ENCODE results near the gene SLC30A9.

The SLC30A9 gene

GRCh38 chr4:41991916-41992767 lies 1.8 kb downstream of the SLC30A9 start:
- no peak for DNase-seq
- TF ChIP-seq, protein P1, sequence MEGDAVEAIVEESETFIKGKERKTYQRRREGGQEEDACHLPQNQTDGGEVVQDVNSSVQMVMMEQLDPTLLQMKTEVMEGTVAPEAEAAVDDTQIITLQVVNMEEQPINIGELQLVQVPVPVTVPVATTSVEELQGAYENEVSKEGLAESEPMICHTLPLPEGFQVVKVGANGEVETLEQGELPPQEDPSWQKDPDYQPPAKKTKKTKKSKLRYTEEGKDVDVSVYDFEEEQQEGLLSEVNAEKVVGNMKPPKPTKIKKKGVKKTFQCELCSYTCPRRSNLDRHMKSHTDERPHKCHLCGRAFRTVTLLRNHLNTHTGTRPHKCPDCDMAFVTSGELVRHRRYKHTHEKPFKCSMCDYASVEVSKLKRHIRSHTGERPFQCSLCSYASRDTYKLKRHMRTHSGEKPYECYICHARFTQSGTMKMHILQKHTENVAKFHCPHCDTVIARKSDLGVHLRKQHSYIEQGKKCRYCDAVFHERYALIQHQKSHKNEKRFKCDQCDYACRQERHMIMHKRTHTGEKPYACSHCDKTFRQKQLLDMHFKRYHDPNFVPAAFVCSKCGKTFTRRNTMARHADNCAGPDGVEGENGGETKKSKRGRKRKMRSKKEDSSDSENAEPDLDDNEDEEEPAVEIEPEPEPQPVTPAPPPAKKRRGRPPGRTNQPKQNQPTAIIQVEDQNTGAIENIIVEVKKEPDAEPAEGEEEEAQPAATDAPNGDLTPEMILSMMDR (IDR thresholded peaks at IDR 0.05; ENCODE audit: low read depth, low read length), result no peak
- peaks cover 5% of the 10 kb centered on the region for H3K36me3 ChIP-seq
- no peaks in the 10 kb centered on the region for H3K27me3 ChIP-seq (ENCODE audit: insufficient read depth, low read depth, severe bottlenecking)
- H3K27ac ChIP-seq, result no peak overlapping the region
- H3K9me3 ChIP-seq (ENCODE audit: severe bottlenecking), result no peaks in the 10 kb centered on the region
- H3K4me3 ChIP-seq (ENCODE audit: low read depth, low read length), result no peak overlapping the region

- Histone ChIP-seq H3K27ac (no peak overlapping the region), H3K27me3 (ENCODE audit: insufficient read depth, low read depth, severe bottlenecking) (no peaks in the 10 kb centered on the region), H3K4me3 (ENCODE audit: low read depth, low read length) (no peak overlapping the region), H3K36me3 (peaks cover 5% of the 10 kb centered on the region), H3K9me3 (ENCODE audit: severe bottlenecking) (no peaks in the 10 kb centered on the region)
- DNase-seq, result no peak
- TF ChIP-seq, protein P1 (IDR thresholded peaks at IDR 0.05; ENCODE audit: low read depth, low read length), result no peak
Measured at GRCh38 chr4:41992967-41993857, 2.9 kb downstream of the SLC30A9 start.

DNA sequence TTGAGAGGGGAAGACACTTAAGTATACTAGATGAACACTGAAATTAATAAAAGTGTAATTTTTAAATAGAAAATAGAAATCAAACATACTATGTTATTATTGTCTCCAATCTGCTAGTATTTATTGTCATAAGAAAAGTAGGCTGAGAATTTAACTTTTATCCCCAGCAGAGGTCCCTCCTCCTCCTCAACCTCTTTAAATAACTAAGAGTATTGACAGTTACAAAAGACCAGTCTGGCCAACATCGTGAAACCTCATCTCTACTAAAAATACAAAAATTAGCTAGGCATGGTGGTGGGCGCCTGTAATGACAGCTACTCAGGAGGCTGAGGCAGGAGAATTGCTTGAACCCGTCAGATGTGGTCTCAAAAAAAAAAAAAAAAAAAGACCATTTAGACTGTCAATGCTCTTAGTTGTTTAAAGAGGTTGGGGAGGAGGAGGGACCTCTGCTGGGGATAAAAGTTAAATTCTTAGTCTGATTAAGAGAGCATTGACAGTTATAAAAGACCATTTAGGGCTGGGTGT lies 4.2 kb downstream of the SLC30A9 start:
- Histone ChIP-seq H3K4me3 (ENCODE audit: low read depth, low read length) (no peak overlapping the region), H3K27ac (no peak overlapping the region), H3K27me3 (ENCODE audit: insufficient read depth, low read depth, severe bottlenecking) (no peaks in the 10 kb centered on the region), H3K36me3 (peaks cover 5% of the 10 kb centered on the region), H3K9me3 (ENCODE audit: severe bottlenecking) (no peaks in the 10 kb centered on the region)
- DNase-seq, result no peak
- TF ChIP-seq, protein P1 (IDR thresholded peaks at IDR 0.05; ENCODE audit: low read depth, low read length), result no peak

DNA sequence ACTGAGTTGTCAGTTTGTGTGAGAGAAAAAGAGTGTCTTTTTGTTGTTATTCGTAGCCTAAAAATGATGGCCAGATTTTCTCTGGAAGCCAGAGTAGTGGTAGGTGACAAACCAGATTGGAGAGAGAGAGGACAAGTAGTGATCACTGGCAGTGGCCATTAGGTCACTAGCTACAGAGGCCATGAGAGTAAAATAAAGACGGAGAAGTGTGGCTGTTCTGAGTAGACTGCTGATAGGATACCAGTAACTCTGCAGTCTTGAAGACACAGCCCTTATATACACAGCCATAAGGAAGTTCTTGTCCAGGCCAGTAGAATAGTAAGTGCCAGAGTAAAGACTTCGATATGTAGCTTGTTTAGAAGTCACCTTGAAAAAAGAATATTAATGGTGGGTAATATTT lies 7.7 kb downstream of the SLC30A9 start:
- TF ChIP-seq, protein P1 (IDR thresholded peaks at IDR 0.05; ENCODE audit: low read depth, low read length), result no peak
- Histone ChIP-seq H3K27ac (no peak overlapping the region), H3K9me3 (ENCODE audit: severe bottlenecking) (no peaks in the 10 kb centered on the region), H3K27me3 (ENCODE audit: insufficient read depth, low read depth, severe bottlenecking) (no peaks in the 10 kb centered on the region), H3K4me3 (ENCODE audit: low read depth, low read length) (no peak overlapping the region), H3K36me3 (peaks cover 9% of the 10 kb centered on the region)
- no peak for DNase-seq

- H3K4me3 ChIP-seq (ENCODE audit: low read depth, low read length), result no peak overlapping the region
- H3K27me3 ChIP-seq (ENCODE audit: insufficient read depth, low read depth, severe bottlenecking), result no peaks in the 10 kb centered on the region
- TF ChIP-seq, protein P1 (IDR thresholded peaks at IDR 0.05; ENCODE audit: low read depth, low read length), result no peak
- no peaks in the 10 kb centered on the region for H3K9me3 ChIP-seq (ENCODE audit: severe bottlenecking)
- H3K27ac ChIP-seq, result no peak overlapping the region
- peaks cover 19% of the 10 kb centered on the region for H3K36me3 ChIP-seq
- no peak for DNase-seq
Measured at GRCh38 chr4:41999321-41999720, 9.0 kb downstream of the SLC30A9 start.
